Measurements from ENCODE around the gene FLNC.

Gene FLNC

GRCh38 chr7:128830231-128831177, at the start of gene FLNC:
TSS of gene FLNC (plus strand) at chr7:128830406. CDS start at chr7:128830638, 232 bp downstream.
- H3K4me3 ChIP-seq (replicated peaks; ENCODE audit: low read depth, low read length) = peak within 1 kb of the TSS; percentile 74
- no peak for TF ChIP-seq CTCF (IDR thresholded peaks at IDR 0.05; ENCODE audit: low read length, missing control alignments)

GRCh38 chr7:128781126-128781525, 49.1 kb upstream of the FLNC start:
- peak; percentile 55 for DNase-seq (ENCODE audit: low read depth)
- H3K4me3 ChIP-seq (replicated peaks; ENCODE audit: low read depth, low read length) = no peak overlapping the region
- TF ChIP-seq CTCF (IDR thresholded peaks at IDR 0.05; ENCODE audit: low read length, missing control alignments) = no peak

More at GRCh38 chr7:128830231-128831177, at the start of gene FLNC:
- DNase-seq (ENCODE audit: low read depth) = peak; percentile 63

- no peak overlapping the region for H3K4me3 ChIP-seq (replicated peaks; ENCODE audit: low read depth, low read length)
- DNase-seq (ENCODE audit: low read depth) = no peak
- TF ChIP-seq CTCF (IDR thresholded peaks at IDR 0.05; ENCODE audit: low read length, missing control alignments) = no peak
Measured at GRCh38 chr7:128781851-128782250, 48.4 kb upstream of the FLNC start.

GRCh38 chr7:128783143-128783861, 46.9 kb upstream of the FLNC start:
- H3K4me3 ChIP-seq (replicated peaks; ENCODE audit: low read depth, low read length) = no peak overlapping the region
- DNase-seq (ENCODE audit: low read depth) = peak; percentile 94
- TF ChIP-seq CTCF (IDR thresholded peaks at IDR 0.05; ENCODE audit: low read length, missing control alignments) = no peak

- DNase-seq (ENCODE audit: low read depth) = no peak
- no peak for TF ChIP-seq CTCF (IDR thresholded peaks at IDR 0.05; ENCODE audit: low read length, missing control alignments)
- H3K4me3 ChIP-seq (replicated peaks; ENCODE audit: low read depth, low read length) = no peak overlapping the region
Measured at GRCh38 chr7:128785738-128786137, 44.5 kb upstream of the FLNC start.

GRCh38 chr7:128788446-128789412, 41.5 kb upstream of the FLNC start:
- no peak overlapping the region for H3K4me3 ChIP-seq (replicated peaks; ENCODE audit: low read depth, low read length)
- TF ChIP-seq CTCF (IDR thresholded peaks at IDR 0.05; ENCODE audit: low read length, missing control alignments) = no peak
- DNase-seq (ENCODE audit: low read depth) = no peak
